CD4-positive, alpha-beta T cell (primary cell): Measurements from ENCODE around the gene FBF1. TPM values are rescaled to one million over a fixed set of nuclear protein-coding genes. Genes with fewer than 3 reads are reported as not detected.
A peak's percentile ranks its signal among the peaks of the same experiment; 100 is the strongest.

Source experiments
- ATAC-seq: fragments of 200-7000 bp; cut with Tn5 transposase; one replicate; pipeline ENCODE4 v1.10.0; 2022; ENCODE audit warnings: mild to moderate bottlenecking; ENCODE audit not compliant: poor library complexity
- CTCF ChIA-PET: fragments of 350-600 bp; sonication (Branson Sonifier 250); formaldehyde crosslinking; loops from one replicate; lab custom pipeline; 2021; ENCODE audit warnings: antibody characterized with exemption, inconsistent platforms; lab: Charles Lee
- POLR2A ChIA-PET: fragments of 350-600 bp; sonication (Branson Sonifier 250); formaldehyde crosslinking; loops from one replicate; lab custom pipeline; 2021; ENCODE audit warnings: antibody characterized with exemption, inconsistent platforms; lab: Charles Lee
- DNase-seq, 14 experiments: peaks; one replicate each; pipeline ENCODE4 v3.0.0-alpha.2; 2013 to 2020; ENCODE audit warnings: mixed read lengths in 2 of 14
- H3K27ac ChIP-seq, 2 donors: one replicate each; pipeline versions ENCODE4 v1.5.1 to v1.7.0; 2013; ENCODE audit warnings: low read length in 2 of 2, low read depth in 1 of 2, mild to moderate bottlenecking in 1 of 2
- H3K27me3 ChIP-seq, 2 experiments: 1 replicate in 1 of 2; 2 replicates in 1 of 2; pipeline versions ENCODE4 v1.6.1 to v1.7.0; 2013; ENCODE audit warnings: low read length in 2 of 2, control low read depth in 1 of 2, mild to moderate bottlenecking in 1 of 2, moderate library complexity in 1 of 2; ENCODE audit not compliant: insufficient read depth in 2 of 2, control insufficient read depth in 1 of 2
- H3K36me3 ChIP-seq: one replicate; pipeline ENCODE4 v1.6.1; 2013; ENCODE audit warnings: low read length, control low read depth; ENCODE audit not compliant: insufficient read depth
- H3K4me1 ChIP-seq: one replicate; pipeline ENCODE4 v1.6.1; 2013; ENCODE audit warnings: low read length, control low read depth; ENCODE audit not compliant: insufficient read depth
- H3K4me3 ChIP-seq: one replicate; pipeline ENCODE4 v1.5.1; 2013; ENCODE audit warnings: mild to moderate bottlenecking, low read length, moderate library complexity
- H3K9me3 ChIP-seq, 2 experiments: 1 replicate in 1 of 2; 2 replicates in 1 of 2; pipeline versions ENCODE4 v1.6.1 to v1.7.0; 2013; ENCODE audit warnings: low read length in 2 of 2, mild to moderate bottlenecking in 2 of 2, control low read depth in 1 of 2, moderate library complexity in 1 of 2; ENCODE audit not compliant: control insufficient read depth in 1 of 2, insufficient read depth in 1 of 2
- H3K27ac Mint-ChIP-seq: one replicate; pipeline ENCODE4 v1.8.0; 2020; ENCODE audit warnings: mixed read lengths
- H3K27me3 Mint-ChIP-seq: one replicate; pipeline ENCODE4 v1.8.0; 2021; ENCODE audit warnings: mixed read lengths
- H3K36me3 Mint-ChIP-seq: one replicate; pipeline ENCODE4 v1.8.0; 2021; ENCODE audit warnings: low read depth, mixed read lengths
- H3K4me1 Mint-ChIP-seq: one replicate; pipeline ENCODE4 v1.8.0; 2021; ENCODE audit warnings: low read depth, mixed read lengths
- H3K4me3 Mint-ChIP-seq: one replicate; pipeline ENCODE4 v1.8.0; 2020; ENCODE audit warnings: mild to moderate bottlenecking, mixed read lengths
- H3K9me3 Mint-ChIP-seq: one replicate; pipeline ENCODE4 v1.8.0; 2020; ENCODE audit warnings: mixed read lengths
- CTCF ChIP-seq: fragments of 200-600 bp; IDR thresholded peaks from one replicate; pipeline ENCODE4 v1.8.0; 2022; ENCODE audit warnings: antibody characterized with exemption, mild to moderate bottlenecking
- intact Hi-C, 2 experiments: fragments of 100-400 bp; cut with DNase I in 1 of 2; cut with micrococcal nuclease in 1 of 2; formaldehyde crosslinking; loops; one replicate each; pipeline versions ENCODE4 v1.15.1 to v1.9.0; 2023 to 2025; cut with DNase I, micrococcal nuclease
- total RNA-seq, 174 experiments: library from RNA in 2 of 174; stranded (reverse) in 2 of 174; gene quantifications; one replicate each; pipeline ENCODE4 v1.2.3 and lab custom pipeline; 2021 to 2026

The FBF1 gene
- total RNA-seq, 2 experiments from 2014 or later = 21.2 to 23.9 TPM

GRCh38 chr17:75877752-75878173 is 63.1 kb downstream of the FBF1 start:
- peaks cover 6% of the 10 kb centered on the region for H3K36me3 ChIP-seq
- CTCF ChIA-PET = interaction anchor here (0.5 to 4.8 kb wide), 16 partner anchors 11 to 124 kb away, joined by 3 to 50 read pairs (median 4); partner anchors contain the start of genes GALK1, MRPL38, TRIM65 and WBP2
- TF ChIP-seq CTCF = peak; percentile 70
- H3K4me1 ChIP-seq = peaks cover 64% of the 10 kb centered on the region
- H3K4me1 Mint-ChIP-seq = peaks cover 51% of the 10 kb centered on the region
- peaks cover 5% of the 10 kb centered on the region for H3K36me3 Mint-ChIP-seq
- POLR2A ChIA-PET = interaction anchor here (0.8 to 10.9 kb wide), 14 partner anchors 13 to 124 kb away, joined by 3 to 230 read pairs (median 4); partner anchors contain the start of genes MRPL38, TRIM65, UNC13D and UNK
- peak; percentile 72 for ATAC-seq
- DNase-seq = peak; percentile 52 to 90 (median 66)
- H3K27ac ChIP-seq = peak overlapping the region; percentile 15 to 66
- no peaks in the 10 kb centered on the region for H3K9me3 ChIP-seq
- no peaks in the 10 kb centered on the region for H3K27me3 ChIP-seq
- H3K4me3 Mint-ChIP-seq = peak overlapping the region; percentile 91
- intact Hi-C loops = loop anchor here (1.0 to 5.0 kb wide), 4 partner anchors 19 to 35 kb away; partner anchors contain the start of genes TRIM65 (in 2 of the 2) and UNC13D (in 1 of the 2)
- H3K9me3 Mint-ChIP-seq = no peaks in the 10 kb centered on the region
- H3K27ac Mint-ChIP-seq = peak overlapping the region; percentile 91
- H3K27me3 Mint-ChIP-seq = no peaks in the 10 kb centered on the region
- H3K4me3 ChIP-seq = peak overlapping the region; percentile 60

GRCh38 chr17:75876938-75877751 is 63.7 kb downstream of the FBF1 start:
- Mint-ChIP-seq H3K36me3 (peaks cover 5% of the 10 kb centered on the region), H3K9me3 (no peaks in the 10 kb centered on the region), H3K4me3 (peak overlapping the region; percentile 91), H3K27me3 (no peaks in the 10 kb centered on the region), H3K27ac (peak overlapping the region; percentile 91), H3K4me1 (peaks cover 57% of the 10 kb centered on the region)
- H3K4me1 ChIP-seq = peaks cover 66% of the 10 kb centered on the region
- DNase-seq = peak in 3 of 14 experiments; percentile 41 to 58 (median 49)
- intact Hi-C loops = loop anchor here (2.0 to 5.0 kb wide), 3 partner anchors 20 to 35 kb away; partner anchors contain the start of genes TRIM65 (in 1 of the 2) and UNC13D (in 1 of the 2)
- H3K9me3 ChIP-seq = no peaks in the 10 kb centered on the region
- peak overlapping the region; percentile 15 to 66 for H3K27ac ChIP-seq
- TF ChIP-seq CTCF = no peak
- H3K27me3 ChIP-seq = no peaks in the 10 kb centered on the region
- ATAC-seq = peak; percentile 10
- POLR2A ChIA-PET = interaction anchor here (0.8 to 10.9 kb wide), 12 partner anchors 13 to 123 kb away, joined by 3 to 230 read pairs (median 4); partner anchors contain the start of genes MRPL38, TRIM65, UNC13D and UNK
- H3K36me3 ChIP-seq = peaks cover 6% of the 10 kb centered on the region
- peak overlapping the region; percentile 60 for H3K4me3 ChIP-seq
- CTCF ChIA-PET = interaction anchor here (0.5 to 4.8 kb wide), 16 partner anchors 10 to 124 kb away, joined by 3 to 50 read pairs (median 4); partner anchors contain the start of genes GALK1, MRPL38, TRIM65 and WBP2
